ENCODE measurements around the gene NCKAP1.

The NCKAP1 gene

GRCh38 chr2:183037074-183037552 lies 1.1 kb downstream of the NCKAP1 start:
- peak overlapping the region; percentile 96 for H3K27ac ChIP-seq
- ChIA-PET CTCF (interaction anchor here (0.6 kb wide), 1 partner anchor 1183 kb away, joined by 3 read pairs; no protein-coding TSS in a partner anchor), POLR2A (ENCODE audit: low non-redundant PET) (interaction anchor here (0.9 kb wide), 1 partner anchor 42 kb away, joined by 3 read pairs; the partner anchor contains the start of gene DUSP19)
- DNase-seq (ENCODE audit: low spot score): peak; percentile 45
- TF ChIP-seq CTCF (conservative IDR thresholded peaks at IDR 0.05; ENCODE audit: low read depth): no peak

- ChIA-PET CTCF (interaction anchor here (0.6 kb wide), 1 partner anchor 124 kb away, joined by 3 read pairs; no protein-coding TSS in a partner anchor), POLR2A (ENCODE audit: low non-redundant PET) (no interaction called here)
- H3K27ac ChIP-seq: no peak overlapping the region
- no peak for DNase-seq (ENCODE audit: low spot score)
- no peak for TF ChIP-seq CTCF (conservative IDR thresholded peaks at IDR 0.05; ENCODE audit: low read depth)
These were observed 2.1 kb downstream of the NCKAP1 start for GRCh38 chr2:183035954-183036669.

GRCh38 chr2:183035298-183035953 lies 2.8 kb downstream of the NCKAP1 start:
- H3K27ac ChIP-seq: no peak overlapping the region
- POLR2A ChIA-PET (ENCODE audit: low non-redundant PET): no interaction called here
- CTCF ChIA-PET: interaction anchor here (0.5 to 0.6 kb wide), 2 partner anchors 12 to 125 kb away, joined by 3 read pairs; no protein-coding TSS in a partner anchor
- DNase-seq (ENCODE audit: low spot score): no peak
- TF ChIP-seq CTCF (conservative IDR thresholded peaks at IDR 0.05; ENCODE audit: low read depth): no peak

GRCh38 chr2:183034806-183035205 lies 3.5 kb downstream of the NCKAP1 start:
- DNase-seq (ENCODE audit: low spot score): no peak
- H3K27ac ChIP-seq: no peak overlapping the region
- ChIA-PET CTCF (interaction anchor here (0.5 kb wide), 1 partner anchor 12 kb away, joined by 3 read pairs; no protein-coding TSS in a partner anchor), POLR2A (ENCODE audit: low non-redundant PET) (no interaction called here)
- TF ChIP-seq CTCF (conservative IDR thresholded peaks at IDR 0.05; ENCODE audit: low read depth): no peak

GRCh38 chr2:183033951-183034350 lies 4.3 kb downstream of the NCKAP1 start:
- DNase-seq (ENCODE audit: low spot score): no peak
- no peak overlapping the region for H3K27ac ChIP-seq
- ChIA-PET POLR2A (ENCODE audit: low non-redundant PET) (no interaction called here), CTCF (no interaction called here)
- TF ChIP-seq CTCF (conservative IDR thresholded peaks at IDR 0.05; ENCODE audit: low read depth): no peak

GRCh38 chr2:183031911-183032794 lies 6.1 kb downstream of the NCKAP1 start:
- peak overlapping the region; percentile 45 for H3K27ac ChIP-seq
- POLR2A ChIA-PET (ENCODE audit: low non-redundant PET): no interaction called here
- DNase-seq (ENCODE audit: low spot score): no peak
- no peak for TF ChIP-seq CTCF (conservative IDR thresholded peaks at IDR 0.05; ENCODE audit: low read depth)
- CTCF ChIA-PET: interaction anchor here (0.6 kb wide), 1 partner anchor 217 kb away, joined by 4 read pairs; no protein-coding TSS in a partner anchor

All from RWPE1 (cell line).